ENCODE data around the gene SOX21. TPM values are rescaled to one million over a fixed set of nuclear protein-coding genes. Genes with fewer than 3 reads are reported as not detected.

The SOX21 gene
- total and polyA plus RNA-seq, 10 of the 15 experiments (the other 5 are each of a cell fraction or from before 2014, with no cell fraction given): not detected

- no peaks in the 10 kb centered on the region; the same call in 2 of the 3 replicates for H3K9me3 ChIP-seq (replicated peaks; ENCODE audit: control insufficient read depth, insufficient read depth, low read length)
- FAIRE-seq (no peak), DNase-seq (ENCODE audit: low read depth, low spot score) (no peak), ATAC-seq (no peak)
- no peaks in the 10 kb centered on the region for H3K4me1 ChIP-seq (ENCODE audit: control insufficient read depth, insufficient read depth, low read length)
- H3K9ac ChIP-seq (ENCODE audit: control insufficient read depth, insufficient read depth, low read length): no peak overlapping the region
- no peaks in the 10 kb centered on the region for H4K20me1 ChIP-seq (ENCODE audit: control insufficient read depth, insufficient read depth)
- peaks cover 3 to 26% of the 10 kb centered on the region in 2 experiments for H3K27me3 ChIP-seq (replicated peaks in 1 of 2; ENCODE audit: control insufficient read depth in 2 of 2, insufficient read depth in 2 of 2, low read length in 1 of 2)
- no peak overlapping the region for H3K4me2 ChIP-seq (ENCODE audit: control insufficient read depth, insufficient read depth)
- intact Hi-C loops (cut with micrococcal nuclease; ENCODE audit: unreplicated experiment) (no loop called here), in situ Hi-C loops (cut with MboI) (no loop called here)
- H3K36me3 ChIP-seq (ENCODE audit: control insufficient read depth in 2 of 2, insufficient read depth in 2 of 2, low read length in 1 of 2): no peaks in the 10 kb centered on the region
- TF ChIP-seq PAX5 (IDR thresholded peaks at IDR 0.05; ENCODE audit: borderline replicate concordance, low read depth, low read length) (no peak), PML (IDR thresholded peaks at IDR 0.05; ENCODE audit: low read length) (no peak), CUX1 (IDR thresholded peaks at IDR 0.05; ENCODE audit: insufficient replicate concordance, low read depth, low read length) (no peak), SMAD5 (IDR thresholded peaks at IDR 0.05; ENCODE audit: low read depth) (no peak), REST (IDR thresholded peaks at IDR 0.05; ENCODE audit: low read depth, low read length) (no peak), POLR2A (IDR thresholded peaks at IDR 0.05; ENCODE audit: low read depth, low read length) (no peak), RAD51 (IDR thresholded peaks at IDR 0.05) (no peak), MLLT1 (IDR thresholded peaks at IDR 0.05) (no peak), ZNF24 (IDR thresholded peaks at IDR 0.05) (no peak), TBL1XR1 (IDR thresholded peaks at IDR 0.05; ENCODE audit: low read depth, low read length) (no peak), NR2F1 (conservative IDR thresholded peaks at IDR 0.05) (no peak)
- no peak overlapping the region for H2AFZ ChIP-seq (ENCODE audit: control insufficient read depth, low read depth, low read length)
- WGBS (ENCODE audit: insufficient coverage, insufficient replicate concordance, low lambda C conversion rate, missing lambda C conversion rate): 35% methylated on average over 60 of the region's 60 CpGs
- SMC1A ChIA-PET (ENCODE audit: uncharacterized antibody, unreplicated experiment): no interaction called here
- no peak overlapping the region for H3K4me3 ChIP-seq
- RAD21 ChIA-PET (ENCODE audit: unreplicated experiment): no interaction called here
- no TSS peak for BruUV-seq (replicated peaks)
- H3K27ac ChIP-seq (ENCODE audit: control insufficient read depth, insufficient read depth): no peak overlapping the region
- POLR2A ChIA-PET: no interaction called here
- H3K79me2 ChIP-seq (ENCODE audit: control insufficient read depth, insufficient read depth, low read length): no peaks in the 10 kb centered on the region
- CTCF ChIA-PET: no interaction called here
Observed at GRCh38 chr13:94702181-94703041, 9.9 kb downstream of the SOX21 start.

All from GM12878 (cell line).